K562 (cell line): ENCODE measurements around the gene KASH5. TPM values are rescaled to one million over a fixed set of nuclear protein-coding genes. Genes with fewer than 3 reads are reported as not detected.

Experiments used
- CC2D1A ChIP-seq: fragments of 450-650 bp; IDR thresholded peaks from 2 replicates; pipeline ENCODE4 v1.6.1; 2017; ENCODE audit warnings: mild to moderate bottlenecking
- CXXC5 ChIP-seq: fragments of 250-450 bp; sonication (Bioruptor Pico); IDR thresholded peaks from 2 replicates; pipeline ENCODE4 v1.8.0; 2022; ENCODE audit warnings: inconsistent platforms, mild to moderate bottlenecking, moderate library complexity
- GABPA ChIP-seq: fragments of 200-800 bp; sonication (Bioruptor generic); conservative IDR thresholded peaks from 2 replicates; pipeline ENCODE4 v1.6.1; 2016; ENCODE audit warnings: low read depth, missing genetic modification characterization, missing compliant biosample characterization
- GATA2 ChIP-seq: sonication (generic); formaldehyde crosslinking; IDR thresholded peaks from 2 replicates; pipeline ENCODE4 v1.4.0; 2020; ENCODE audit warnings: mild to moderate bottlenecking, missing genetic modification reagents
- MEIS2 ChIP-seq: fragments of 450-650 bp; IDR thresholded peaks from 2 replicates; pipeline ENCODE4 v1.6.1; 2014; ENCODE audit warnings: mild to moderate bottlenecking; ENCODE audit not compliant: partially characterized antibody
- MNT ChIP-seq, 2 experiments: fragments of 450-650 bp; conservative IDR thresholded peaks; 2 replicates each; pipeline ENCODE4 v1.6.1; 2017; ENCODE audit warnings: mild to moderate bottlenecking in 2 of 2, moderate library complexity in 2 of 2
- NCOA6 ChIP-seq: fragments of 450-650 bp; IDR thresholded peaks from 2 replicates; pipeline ENCODE4 v1.6.1; 2017; ENCODE audit warnings: mild to moderate bottlenecking
- POLR2G ChIP-seq: fragments of 200-400 bp; formaldehyde crosslinking; IDR thresholded peaks from 2 replicates; pipeline ENCODE4 v1.6.1; 2017; ENCODE audit warnings: low read depth, mild to moderate bottlenecking, antibody characterized with exemption, low read length, moderate library complexity
- RCOR1 ChIP-seq, 2 experiments: IDR thresholded peaks; 2 replicates each; pipeline ENCODE4 v1.6.1; 2012; ENCODE audit warnings: low read depth in 2 of 2, low read length in 2 of 2, borderline replicate concordance in 1 of 2, improper control_type of control experiment in 1 of 2
- RUNX1 ChIP-seq: sonication (generic); IDR thresholded peaks from 2 replicates; pipeline ENCODE4 v1.6.1; 2016; ENCODE audit warnings: antibody characterized with exemption, low read depth
- SMAD3 ChIP-seq: fragments of 450-650 bp; formaldehyde crosslinking; conservative IDR thresholded peaks from 2 replicates; pipeline ENCODE4 v1.4.0; 2020; ENCODE audit warnings: mild to moderate bottlenecking
- TBP ChIP-seq: optimal IDR thresholded peaks from 2 replicates; pipeline ENCODE3; 2011; ENCODE audit warnings: low read depth, low read length, improper control_type of control experiment
- ZBTB1 ChIP-seq: sonication (generic); formaldehyde crosslinking; IDR thresholded peaks from 2 replicates; pipeline ENCODE4 v1.8.1; 2023; ENCODE audit warnings: missing genetic modification reagents, low read depth, mild to moderate bottlenecking, borderline replicate concordance
- ZBTB11 ChIP-seq, 3 experiments: fragments of 200-800 bp in 1 of 3; fragments of 250-450 bp in 1 of 3; fragments of 450-650 bp in 1 of 3; sonication (Bioruptor Pico) in 1 of 3; sonication (Bioruptor generic) in 1 of 3; formaldehyde crosslinking in 1 of 3; IDR thresholded peaks; 2 replicates each; pipeline versions ENCODE4 v1.6.1 to v1.8.0; 2016 to 2022; ENCODE audit warnings: mild to moderate bottlenecking in 2 of 3, missing genetic modification characterization in 2 of 3, missing compliant biosample characterization in 1 of 3, moderate library complexity in 1 of 3
- ZNF140 ChIP-seq: fragments of 250-450 bp; sonication (Bioruptor Pico); IDR thresholded peaks from 2 replicates; pipeline ENCODE4 v1.8.0; 2021; ENCODE audit warnings: moderate library complexity, mild to moderate bottlenecking, inconsistent platforms
- ZNF583 ChIP-seq: fragments of 250-450 bp; sonication (Bioruptor Pico); IDR thresholded peaks from 2 replicates; pipeline ENCODE4 v1.4.0; 2020
- polyA plus RNA-seq, 8 experiments: library from polyadenylated mRNA; depleted of rRNA in 4 of 8; stranded (reverse) in 5 of 8; unstranded in 3 of 8; fragments of >200 nt; fragmentation: Nextera tagmentation in 2 of 8; fragmentation: Illumina TruSeq in 1 of 8; extraction: Ambion mirVana in 2 of 8; extraction: Trizol in 1 of 8; gene quantifications; 2 replicates each; pipeline versions ENCODE4 v1.2.1 to v1.2.3, GENCODE V29; 2011 to 2014; ENCODE audit warnings: inconsistent platforms in 1 of 8, missing spikeins in 1 of 8
- total RNA-seq, 7 experiments: library from RNA; depleted of rRNA in 6 of 7; stranded (reverse); fragments of >200 nt in 6 of 7; fragmentation: Illumina TruSeq in 2 of 7; extraction: Trizol in 2 of 7; gene quantifications; 2 replicates each; pipeline versions ENCODE4 v1.2.1 to v1.2.3, GENCODE V29; 2011 to 2021; ENCODE audit warnings: low replicate concordance in 1 of 7
- TF ChIP-seq, protein P1 (sequence below): fragments of 450-650 bp; IDR thresholded peaks from 2 replicates; pipeline ENCODE4 v1.7.0; 2016; ENCODE audit warnings: borderline replicate concordance
- TF ChIP-seq, protein P2 (sequence below): fragments of 450-650 bp; formaldehyde crosslinking; IDR thresholded peaks from 2 replicates; pipeline ENCODE4 v1.4.0; 2022; ENCODE audit warnings: missing genetic modification characterization

The KASH5 gene
- total and polyA plus RNA-seq, 9 of the 15 experiments (the other 6 are each of a cell fraction or from before 2014, with no cell fraction given), result 0.07 to 0.84 (median 0.34) TPM; not detected in 1

GRCh38 chr19:49451430-49452181 lies 63.6 kb downstream of the KASH5 start, which contains the start of gene PIH1D1 (continued):
- TF ChIP-seq POLR2G (peak; percentile 66), CC2D1A (peak; percentile 19; the same call in 1 of the 2 replicates), ZNF583 (CRISPR knock-in tag) (no peak), ZBTB11 (CRISPR knock-in tag; IDR thresholded peaks at IDR 0.05) (peak in 2 of 3 experiments; percentile 53 to 95; a peak in 4 of 6 replicates), GABPA (tag) (peak; percentile 98), RCOR1 (IDR thresholded peaks at IDR 0.05; ENCODE audit: borderline replicate concordance in 1 of 2, low read depth in 2 of 2, low read length in 2 of 2) (peak in 1 of 2 experiments; percentile 58; a peak in 2 of 4 replicates), GATA2 (CRISPR knock-in tag) (peak; percentile 54), ZNF140 (CRISPR knock-in tag) (no peak), MEIS2 (peak; percentile 99), TBP (peak; percentile 87), CXXC5 (peak; percentile 60), NCOA6 (no peak), SMAD3 (CRISPR knock-in tag) (no peak), ZBTB1 (CRISPR knock-in tag) (no peak), MNT (conservative IDR thresholded peaks at IDR 0.05) (peak; percentile 66 to 92; a peak in 3 of 4 replicates), RUNX1 (0 out of 2 replicates have a peak, but pooled peaks have one; percentile 33)
- TF ChIP-seq, protein P1, sequence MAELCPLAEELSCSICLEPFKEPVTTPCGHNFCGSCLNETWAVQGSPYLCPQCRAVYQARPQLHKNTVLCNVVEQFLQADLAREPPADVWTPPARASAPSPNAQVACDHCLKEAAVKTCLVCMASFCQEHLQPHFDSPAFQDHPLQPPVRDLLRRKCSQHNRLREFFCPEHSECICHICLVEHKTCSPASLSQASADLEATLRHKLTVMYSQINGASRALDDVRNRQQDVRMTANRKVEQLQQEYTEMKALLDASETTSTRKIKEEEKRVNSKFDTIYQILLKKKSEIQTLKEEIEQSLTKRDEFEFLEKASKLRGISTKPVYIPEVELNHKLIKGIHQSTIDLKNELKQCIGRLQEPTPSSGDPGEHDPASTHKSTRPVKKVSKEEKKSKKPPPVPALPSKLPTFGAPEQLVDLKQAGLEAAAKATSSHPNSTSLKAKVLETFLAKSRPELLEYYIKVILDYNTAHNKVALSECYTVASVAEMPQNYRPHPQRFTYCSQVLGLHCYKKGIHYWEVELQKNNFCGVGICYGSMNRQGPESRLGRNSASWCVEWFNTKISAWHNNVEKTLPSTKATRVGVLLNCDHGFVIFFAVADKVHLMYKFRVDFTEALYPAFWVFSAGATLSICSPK, result 0 out of 2 replicates have a peak, but pooled peaks have one; percentile 39
- TF ChIP-seq, protein P2, sequence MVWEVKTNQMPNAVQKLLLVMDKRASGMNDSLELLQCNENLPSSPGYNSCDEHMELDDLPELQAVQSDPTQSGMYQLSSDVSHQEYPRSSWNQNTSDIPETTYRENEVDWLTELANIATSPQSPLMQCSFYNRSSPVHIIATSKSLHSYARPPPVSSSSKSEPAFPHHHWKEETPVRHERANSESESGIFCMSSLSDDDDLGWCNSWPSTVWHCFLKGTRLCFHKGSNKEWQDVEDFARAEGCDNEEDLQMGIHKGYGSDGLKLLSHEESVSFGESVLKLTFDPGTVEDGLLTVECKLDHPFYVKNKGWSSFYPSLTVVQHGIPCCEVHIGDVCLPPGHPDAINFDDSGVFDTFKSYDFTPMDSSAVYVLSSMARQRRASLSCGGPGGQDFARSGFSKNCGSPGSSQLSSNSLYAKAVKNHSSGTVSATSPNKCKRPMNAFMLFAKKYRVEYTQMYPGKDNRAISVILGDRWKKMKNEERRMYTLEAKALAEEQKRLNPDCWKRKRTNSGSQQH, result no peak
